NCI-H82 (cell line): Measurements from ENCODE around the gene FYN.
"Not testable (repeated sequence)": the region's sequence is repeated elsewhere in the genome, so short reads cannot be mapped to it uniquely, and the experiment has no call there.

Experiments used
- DNase-seq: peaks from one replicate; lab custom pipeline; 2025; lab: John Stamatoyannopoulos, UW

Gene FYN

GRCh38 chr6:111661541-111662061, 211.7 kb downstream of the FYN start:
- DNase-seq: peak; percentile 90

GRCh38 chr6:111660531-111660930, 212.7 kb downstream of the FYN start:
- DNase-seq: no peak

DNA sequence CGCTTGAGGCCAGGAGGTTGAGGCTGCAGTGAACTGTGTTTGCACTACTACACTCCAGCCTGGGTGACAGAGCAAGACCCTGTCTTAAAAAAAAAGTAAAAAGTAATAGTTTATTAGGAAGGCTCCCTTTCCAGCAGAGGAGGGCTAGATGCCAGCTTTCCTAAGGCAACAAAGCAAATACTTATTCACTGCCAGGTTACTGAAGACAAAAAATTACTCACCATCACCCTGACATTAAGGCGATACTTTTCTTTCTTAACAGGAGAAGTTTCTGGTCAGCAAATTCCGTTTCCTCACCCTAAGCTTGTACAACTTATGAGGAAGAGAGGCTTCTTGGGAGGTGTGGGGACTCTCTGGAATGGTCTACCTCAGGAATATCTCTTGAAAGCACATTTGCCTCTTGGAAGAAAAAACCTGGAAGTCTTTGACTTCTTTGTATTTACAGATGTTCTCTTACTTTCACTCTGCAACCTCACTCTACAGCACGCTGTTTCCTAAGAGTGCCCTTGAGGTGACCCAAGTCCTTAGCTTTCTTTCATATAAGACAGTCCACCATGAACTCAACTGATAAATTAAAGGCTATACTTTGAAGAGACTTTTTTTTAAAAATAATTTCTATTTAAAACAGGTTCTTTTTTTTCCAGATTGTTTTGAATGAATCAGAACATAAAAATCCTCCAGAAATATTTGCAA, 214.6 kb downstream of the FYN start:
- no peak for DNase-seq

DNA sequence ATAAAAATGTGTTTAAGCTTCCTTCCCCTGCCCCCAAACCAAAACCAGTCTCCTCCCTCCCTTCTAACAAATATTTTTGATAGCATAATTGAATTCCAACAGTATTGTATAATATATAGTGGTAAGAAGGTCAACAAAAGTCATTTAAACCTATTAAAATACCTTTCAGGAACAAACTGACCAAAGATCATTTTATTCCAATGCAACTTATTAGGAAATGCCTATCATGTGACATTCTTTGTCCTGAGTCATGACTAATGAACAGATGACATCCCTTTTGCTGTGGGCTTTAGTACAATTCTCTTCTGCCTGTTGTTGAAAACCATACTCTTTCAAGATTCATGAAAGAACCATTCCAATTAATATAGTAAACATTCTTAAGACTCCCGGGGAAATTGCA, 216.1 kb downstream of the FYN start:
- DNase-seq: no peak

GRCh38 chr6:111653979-111654378, 219.3 kb downstream of the FYN start:
- DNase-seq: no peak

- DNase-seq: no peak
Measured at GRCh38 chr6:111653434-111653833, 219.8 kb downstream of the FYN start.

GRCh38 chr6:111652156-111652555, 221.1 kb downstream of the FYN start:
- no peak for DNase-seq

GRCh38 chr6:111651185-111652034, 221.8 kb downstream of the FYN start:
- no peak for DNase-seq

DNA sequence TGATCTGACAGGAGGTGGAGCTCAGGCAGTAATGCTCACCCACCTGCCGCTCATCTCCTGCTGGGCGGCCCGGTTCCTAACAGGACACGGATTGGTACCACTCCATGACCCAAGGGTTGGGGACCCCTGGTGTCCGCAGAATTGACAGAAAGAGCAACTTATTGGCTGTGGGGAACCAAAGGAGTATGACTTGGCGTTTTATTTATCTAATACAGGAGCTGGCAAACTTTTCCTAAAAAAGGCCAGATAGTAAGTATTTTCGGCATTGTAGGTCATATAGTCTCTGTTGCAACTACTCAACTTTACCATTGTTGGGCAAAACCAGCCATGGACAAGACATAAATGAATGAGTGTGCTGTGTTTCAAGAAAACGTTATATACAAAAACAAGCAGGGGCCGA, 223.2 kb downstream of the FYN start:
- no peak for DNase-seq

DNA sequence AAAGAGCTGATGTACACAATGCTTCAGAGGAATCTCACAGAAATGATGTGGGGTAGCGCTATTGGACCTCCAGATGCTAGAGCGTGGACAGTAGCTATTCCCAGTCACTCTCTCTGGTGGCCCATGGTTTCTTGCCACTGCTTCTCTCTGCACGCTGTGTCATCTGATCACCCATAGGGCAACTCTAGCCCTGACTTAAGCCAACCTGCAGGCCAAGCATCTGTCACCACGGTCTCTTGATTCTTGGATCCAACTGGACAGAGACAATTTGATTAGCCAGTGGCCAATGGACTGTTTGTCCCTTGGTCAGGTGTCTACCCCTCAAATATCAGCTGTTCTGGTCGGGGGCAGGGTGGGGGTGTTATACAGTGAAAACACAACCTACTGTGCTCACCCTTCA, 225.2 kb downstream of the FYN start:
- no peak for DNase-seq

DNA sequence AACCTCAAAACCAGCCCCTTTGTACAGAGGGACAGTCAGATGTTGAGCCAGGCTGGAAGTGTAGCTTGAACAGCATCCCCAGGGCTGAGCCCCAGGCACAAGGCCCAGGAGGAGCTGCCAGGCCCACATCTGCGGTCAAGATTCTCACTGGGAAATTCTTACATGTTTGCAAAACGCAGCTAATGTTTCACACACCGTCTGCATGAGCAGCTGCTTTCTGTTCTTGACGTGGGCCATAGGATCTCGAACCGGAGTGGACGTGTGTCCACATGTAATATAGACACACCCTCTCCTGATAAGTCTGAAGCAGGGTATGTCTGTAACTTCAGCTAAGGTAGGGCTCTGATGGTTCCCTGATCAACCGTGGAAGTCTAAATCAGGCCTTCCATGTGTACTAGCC, 226.3 kb downstream of the FYN start:
- DNase-seq: no peak

DNA sequence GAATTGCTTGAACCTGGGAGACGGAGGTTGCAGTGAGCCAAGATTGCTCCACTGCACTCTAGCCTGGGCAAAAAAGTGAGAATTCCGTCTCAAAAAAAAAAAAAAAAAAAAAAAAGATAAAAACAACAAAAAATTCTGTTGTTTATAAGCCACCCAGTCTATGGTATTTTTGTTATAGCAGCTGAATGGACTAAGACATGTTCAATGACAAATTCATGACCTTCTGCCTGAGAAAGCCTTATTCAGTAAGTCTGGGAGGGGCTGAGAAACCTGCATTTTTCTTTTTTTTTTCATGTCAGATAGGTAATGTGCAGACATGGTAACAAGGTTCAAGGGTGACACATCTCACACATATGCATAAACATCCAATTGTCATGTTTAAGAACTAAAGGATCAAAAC, 227.2 kb downstream of the FYN start:
- no peak for DNase-seq

DNA sequence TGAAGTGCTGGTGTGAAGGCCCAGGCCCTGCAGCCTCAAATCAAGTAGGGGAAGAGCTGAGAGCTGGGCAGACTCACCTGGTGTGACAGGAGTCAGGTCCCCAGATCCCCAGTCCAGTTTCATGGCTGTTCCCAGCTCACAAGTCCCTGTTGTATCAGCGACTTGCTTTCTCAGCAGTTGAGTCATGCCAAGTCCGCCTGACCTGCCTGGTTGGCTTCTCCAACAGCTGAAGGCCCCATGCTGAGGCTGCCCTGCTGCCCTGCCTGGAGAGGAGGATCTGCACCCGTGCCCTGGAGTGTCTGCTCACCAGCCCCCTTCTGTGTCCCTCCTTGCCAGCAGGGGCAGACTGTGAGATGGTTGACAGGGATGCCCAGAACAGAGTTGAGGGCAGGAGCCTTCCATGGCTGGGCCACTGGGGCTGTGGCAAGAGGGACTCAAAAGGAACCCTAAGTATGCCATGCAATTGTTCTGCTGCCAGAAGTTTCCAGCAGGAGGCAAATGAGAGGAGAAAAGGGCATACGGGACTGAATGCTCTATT, 228.3 kb downstream of the FYN start:
- DNase-seq: no peak

- peak; percentile 76 for DNase-seq
Measured at GRCh38 chr6:111642463-111643158, 230.6 kb downstream of the FYN start.

DNA sequence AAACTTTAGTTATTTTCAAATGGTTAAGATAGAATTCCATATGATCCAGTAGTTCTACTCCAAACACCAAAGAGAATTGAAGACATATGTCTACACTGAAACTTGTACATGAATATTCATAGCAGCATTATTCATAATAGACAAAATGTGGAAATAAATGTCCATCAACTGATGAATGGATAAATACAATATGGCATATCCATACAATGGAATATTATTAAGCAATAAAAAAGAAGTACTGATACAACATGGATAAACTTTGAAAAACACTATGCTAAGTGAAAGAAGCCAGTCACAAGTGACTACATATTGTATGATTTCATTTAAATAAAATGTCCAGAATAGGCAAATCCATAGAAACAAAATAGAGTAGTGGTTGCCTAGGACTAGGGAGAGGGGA, 234.0 kb downstream of the FYN start:
- DNase-seq: no peak

DNA sequence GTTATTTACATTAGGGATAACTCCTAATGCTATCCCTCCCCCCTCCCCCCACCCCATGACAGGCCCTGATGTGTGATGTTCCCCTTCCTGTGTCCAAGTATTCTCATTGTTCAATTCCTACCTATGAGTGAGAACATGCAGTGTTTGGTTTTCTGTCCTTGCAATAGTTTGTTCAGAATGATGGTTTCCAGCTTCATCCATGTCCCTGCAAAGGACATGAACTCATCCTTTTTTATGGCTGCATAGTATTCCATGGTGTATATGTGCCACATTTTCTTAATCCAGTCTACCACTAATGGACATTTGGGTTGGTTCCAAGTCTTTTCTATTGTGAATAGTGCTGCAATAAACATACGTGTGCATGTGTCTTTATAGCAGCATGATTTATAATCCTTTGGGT, 238.3 kb downstream of the FYN start:
- DNase-seq: not testable (repeated sequence)

- no peak for DNase-seq
Measured at GRCh38 chr6:111633822-111634221, 239.4 kb downstream of the FYN start.

GRCh38 chr6:111632468-111633247, 240.6 kb downstream of the FYN start:
- DNase-seq: no peak

GRCh38 chr6:111631903-111632460, 241.3 kb downstream of the FYN start:
- no peak for DNase-seq

- DNase-seq: no peak
Measured at GRCh38 chr6:111631018-111631417, 242.2 kb downstream of the FYN start.

DNA sequence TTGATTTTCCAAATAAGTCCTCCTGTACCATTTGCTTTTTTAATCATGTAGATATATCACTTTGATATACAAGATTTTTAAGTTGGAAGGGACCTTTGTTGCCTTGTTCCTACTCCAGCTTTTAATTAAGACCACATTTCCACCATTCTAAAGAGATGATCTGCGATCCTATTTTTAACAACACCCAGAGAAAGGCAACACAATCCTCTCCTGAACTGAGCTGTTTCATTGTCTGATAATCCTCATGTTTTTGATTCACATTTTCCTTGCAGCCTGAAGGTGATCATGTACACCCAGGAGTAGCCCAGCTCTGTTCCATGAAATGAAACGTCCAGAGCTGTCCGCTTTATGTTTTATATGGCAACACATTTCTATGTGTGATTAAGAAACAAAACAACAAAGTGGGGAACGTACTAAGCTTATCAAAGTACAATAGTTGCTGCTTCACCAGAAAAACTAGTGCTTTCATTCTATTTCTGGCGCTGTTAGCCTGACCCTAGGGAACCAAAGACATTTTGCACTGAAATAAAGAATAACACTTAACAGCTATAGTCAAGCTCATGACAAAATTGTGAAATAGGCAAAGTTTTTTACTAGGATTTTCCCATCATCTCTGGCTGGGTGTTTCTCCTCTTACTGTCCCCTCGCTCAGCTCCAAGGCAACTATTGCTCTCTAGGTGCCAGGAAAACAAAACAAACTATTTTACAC, 245.0 kb downstream of the FYN start:
- peak; percentile 20 for DNase-seq
